Choroid plexus epithelial cell (primary cell): ENCODE results near the gene PREX1.

Experiments
- DNase-seq: peaks from one replicate; pipeline ENCODE4 v3.0.0-alpha.2; 2010; ENCODE audit warnings: low read depth
- H3K4me3 ChIP-seq: 2 replicates; pipeline ENCODE4 v1.5.1; 2011; ENCODE audit warnings: low read depth, mild to moderate bottlenecking, control low read depth, low read length, moderate library complexity
- TF ChIP-seq, protein P1 (sequence below): conservative IDR thresholded peaks from 2 replicates; pipeline ENCODE4 v1.5.1; 2011; ENCODE audit warnings: low read depth, mild to moderate bottlenecking, control low read depth, inconsistent platforms, low read length, moderate library complexity

Gene PREX1

DNA sequence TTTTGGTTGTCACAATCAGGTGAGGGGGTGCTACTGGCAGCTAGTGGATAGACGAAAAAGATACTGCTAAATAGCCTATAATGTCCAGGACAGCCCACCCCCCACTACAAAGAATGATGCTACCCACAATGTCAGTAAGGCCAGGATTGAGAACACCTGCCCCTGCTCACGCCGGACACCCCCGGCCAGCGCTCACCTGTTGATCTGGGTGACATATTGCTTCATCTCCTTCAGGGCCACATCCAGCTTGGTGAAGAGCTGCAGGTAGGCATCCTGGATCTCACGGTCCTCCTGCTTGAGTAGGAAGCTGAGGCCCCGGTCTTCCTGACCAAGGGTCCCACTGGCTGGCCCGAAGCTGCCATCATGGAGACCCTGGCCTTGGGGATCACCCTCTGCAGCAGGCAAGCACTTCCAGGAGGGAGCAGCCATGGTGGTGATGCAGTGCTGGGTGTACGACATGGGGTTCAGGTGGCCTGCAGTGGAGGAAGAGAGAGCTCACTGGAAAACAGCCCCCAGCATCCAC lies 178.6 kb downstream of the PREX1 start:
- no peak overlapping the region for H3K4me3 ChIP-seq
- TF ChIP-seq, protein P1, sequence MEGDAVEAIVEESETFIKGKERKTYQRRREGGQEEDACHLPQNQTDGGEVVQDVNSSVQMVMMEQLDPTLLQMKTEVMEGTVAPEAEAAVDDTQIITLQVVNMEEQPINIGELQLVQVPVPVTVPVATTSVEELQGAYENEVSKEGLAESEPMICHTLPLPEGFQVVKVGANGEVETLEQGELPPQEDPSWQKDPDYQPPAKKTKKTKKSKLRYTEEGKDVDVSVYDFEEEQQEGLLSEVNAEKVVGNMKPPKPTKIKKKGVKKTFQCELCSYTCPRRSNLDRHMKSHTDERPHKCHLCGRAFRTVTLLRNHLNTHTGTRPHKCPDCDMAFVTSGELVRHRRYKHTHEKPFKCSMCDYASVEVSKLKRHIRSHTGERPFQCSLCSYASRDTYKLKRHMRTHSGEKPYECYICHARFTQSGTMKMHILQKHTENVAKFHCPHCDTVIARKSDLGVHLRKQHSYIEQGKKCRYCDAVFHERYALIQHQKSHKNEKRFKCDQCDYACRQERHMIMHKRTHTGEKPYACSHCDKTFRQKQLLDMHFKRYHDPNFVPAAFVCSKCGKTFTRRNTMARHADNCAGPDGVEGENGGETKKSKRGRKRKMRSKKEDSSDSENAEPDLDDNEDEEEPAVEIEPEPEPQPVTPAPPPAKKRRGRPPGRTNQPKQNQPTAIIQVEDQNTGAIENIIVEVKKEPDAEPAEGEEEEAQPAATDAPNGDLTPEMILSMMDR, result no peak
- no peak for DNase-seq

DNA sequence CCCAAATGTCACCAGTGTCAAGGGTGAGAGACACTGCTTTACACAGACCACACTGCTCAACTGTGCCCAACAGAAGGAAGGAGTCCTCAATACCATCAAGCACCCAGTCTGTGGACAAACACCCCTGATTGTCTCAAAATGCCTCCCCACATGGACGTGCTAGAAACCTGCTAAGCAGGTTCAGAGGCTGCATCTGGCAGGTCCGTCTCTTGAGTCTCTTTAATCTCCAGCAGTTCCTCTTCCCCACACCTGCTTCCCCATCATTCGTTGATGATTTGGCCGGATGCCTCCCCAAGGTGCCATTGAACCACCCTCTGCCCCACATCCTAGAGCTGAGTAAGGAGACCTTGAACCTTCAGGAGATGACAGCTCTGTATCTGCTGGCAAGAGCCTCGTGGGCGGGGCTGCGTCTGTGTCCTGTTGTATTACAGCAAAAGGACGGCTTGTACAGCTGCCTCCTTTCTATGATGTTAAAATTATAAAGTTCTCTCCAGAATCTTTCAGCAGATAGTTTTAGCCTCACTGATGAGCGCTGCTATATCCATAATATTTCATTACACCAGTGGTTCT lies 179.2 kb downstream of the PREX1 start:
- no peak for DNase-seq
- H3K4me3 ChIP-seq, result no peak overlapping the region

DNA sequence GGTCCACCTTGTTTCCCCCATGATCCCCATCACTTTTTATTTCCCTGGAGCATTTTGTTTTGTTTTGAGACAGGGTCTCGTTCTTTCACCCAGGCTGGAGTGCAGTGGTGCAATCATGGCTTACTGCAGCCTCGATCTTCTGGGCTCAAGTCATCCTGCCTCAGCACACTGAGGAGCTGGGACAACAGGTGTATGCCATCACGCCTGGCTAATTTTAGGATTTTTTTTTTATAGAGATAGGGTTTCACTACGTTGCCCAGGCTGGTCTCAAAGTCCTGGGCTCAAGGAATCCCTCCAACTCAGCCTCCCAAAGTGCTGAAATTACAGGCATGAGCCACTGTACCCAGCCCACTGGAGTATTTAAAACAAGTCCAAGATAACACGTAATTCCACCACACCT lies 179.9 kb downstream of the PREX1 start:
- no peak overlapping the region for H3K4me3 ChIP-seq
- no peak for DNase-seq
- TF ChIP-seq, protein P1, result no peak

More for the DNA sequence above, 179.2 kb downstream of the PREX1 start:
- TF ChIP-seq, protein P1, result no peak

DNA sequence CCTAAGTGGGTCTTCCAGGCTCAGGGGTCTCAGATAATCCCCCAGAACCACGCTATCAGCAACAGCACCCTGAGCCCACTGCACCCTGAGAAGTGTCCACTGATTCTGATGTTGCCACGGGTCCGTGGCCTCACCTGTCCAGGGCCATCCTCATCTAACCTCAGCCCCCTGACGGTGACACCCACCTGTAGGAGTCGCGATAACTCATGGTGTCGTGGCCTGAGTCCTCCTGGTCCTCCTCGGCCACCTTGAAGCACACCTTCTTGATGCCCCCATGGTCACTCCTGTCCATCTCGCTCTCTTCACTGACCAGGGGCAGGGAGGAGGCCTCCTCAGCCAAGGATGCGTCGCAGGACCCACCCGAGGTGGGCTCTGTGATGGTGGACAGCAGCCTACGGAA lies 182.1 kb downstream of the PREX1 start:
- DNase-seq, result no peak
- TF ChIP-seq, protein P1, result no peak

DNA sequence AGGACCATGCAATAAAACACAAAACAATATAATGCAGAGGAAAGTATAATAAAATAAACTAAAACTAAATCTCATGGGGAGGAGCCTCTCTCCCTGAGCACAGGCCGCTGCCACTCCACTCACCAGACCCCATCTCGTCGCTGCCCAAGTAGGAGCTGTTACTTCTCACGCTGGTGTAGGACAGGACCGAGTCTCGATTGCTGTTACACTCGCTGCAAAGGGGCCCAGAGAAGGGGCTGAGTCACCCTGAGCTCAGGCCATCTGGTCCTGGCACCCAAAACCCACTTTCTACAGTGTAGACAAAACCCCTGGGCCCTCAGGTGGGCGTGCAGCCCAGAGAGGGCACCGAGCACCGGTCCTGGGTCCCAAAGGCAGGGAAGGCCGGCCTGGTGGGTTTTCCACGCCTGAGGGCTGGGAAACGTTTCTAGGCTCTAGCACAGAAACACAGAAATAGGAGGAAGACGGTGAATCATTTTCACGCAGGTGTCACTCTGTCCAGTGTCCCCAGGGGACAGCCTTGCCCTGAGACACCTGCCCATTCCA lies 183.4 kb downstream of the PREX1 start:
- H3K4me3 ChIP-seq, result no peak overlapping the region
- no peak for DNase-seq
- TF ChIP-seq, protein P1, result no peak

More for the DNA sequence above, 182.1 kb downstream of the PREX1 start:
- no peak overlapping the region for H3K4me3 ChIP-seq

DNA sequence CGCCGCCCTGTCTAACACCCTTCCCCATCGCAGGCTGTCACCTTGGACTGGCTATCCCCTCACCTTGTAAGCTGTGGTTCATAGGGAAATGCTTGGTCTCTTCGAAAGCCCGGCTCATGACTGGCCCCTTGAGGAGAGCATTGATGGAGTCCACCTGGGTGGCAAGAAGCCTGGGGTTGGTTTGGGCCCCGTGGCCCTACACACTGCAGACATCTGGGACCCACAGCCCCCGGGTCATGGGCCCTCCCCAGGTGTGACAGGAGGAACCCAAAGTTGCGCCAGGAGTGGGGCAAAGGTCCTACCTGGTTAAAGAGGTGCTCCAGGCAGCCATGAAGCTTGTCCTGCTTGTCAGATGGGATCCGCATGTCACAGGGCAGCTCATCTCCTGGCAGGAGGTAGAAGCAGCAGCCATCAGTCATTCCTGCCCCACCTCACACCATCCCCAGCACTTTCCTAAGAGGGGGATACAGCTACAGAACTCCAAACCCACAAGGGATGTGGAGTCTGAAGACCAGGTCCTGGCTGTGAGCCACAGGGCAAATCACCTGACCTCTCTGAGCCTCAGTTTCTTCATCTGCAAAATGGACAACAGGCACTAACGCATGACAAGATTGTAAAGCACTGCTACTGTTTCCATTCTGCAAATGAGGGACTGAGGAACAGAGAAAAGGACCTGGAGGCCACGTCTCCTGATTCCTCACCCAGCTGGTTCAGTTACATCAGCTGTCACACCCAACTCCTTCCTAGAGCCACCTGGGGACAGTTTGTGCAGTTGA lies 185.5 kb downstream of the PREX1 start:
- no peak for DNase-seq
- H3K4me3 ChIP-seq, result no peak overlapping the region
- TF ChIP-seq, protein P1, result no peak
